HG02852 (cell line): ENCODE results near the gene S100A11.

Experiments used
- ATAC-seq: cut with Tn5 transposase; IDR thresholded peaks from one replicate; pipeline ENCODE4 v1.9.1; 2021; ENCODE audit warnings: mild to moderate bottlenecking, moderate library complexity; ENCODE audit not compliant: unreplicated experiment

The S100A11 gene

DNA sequence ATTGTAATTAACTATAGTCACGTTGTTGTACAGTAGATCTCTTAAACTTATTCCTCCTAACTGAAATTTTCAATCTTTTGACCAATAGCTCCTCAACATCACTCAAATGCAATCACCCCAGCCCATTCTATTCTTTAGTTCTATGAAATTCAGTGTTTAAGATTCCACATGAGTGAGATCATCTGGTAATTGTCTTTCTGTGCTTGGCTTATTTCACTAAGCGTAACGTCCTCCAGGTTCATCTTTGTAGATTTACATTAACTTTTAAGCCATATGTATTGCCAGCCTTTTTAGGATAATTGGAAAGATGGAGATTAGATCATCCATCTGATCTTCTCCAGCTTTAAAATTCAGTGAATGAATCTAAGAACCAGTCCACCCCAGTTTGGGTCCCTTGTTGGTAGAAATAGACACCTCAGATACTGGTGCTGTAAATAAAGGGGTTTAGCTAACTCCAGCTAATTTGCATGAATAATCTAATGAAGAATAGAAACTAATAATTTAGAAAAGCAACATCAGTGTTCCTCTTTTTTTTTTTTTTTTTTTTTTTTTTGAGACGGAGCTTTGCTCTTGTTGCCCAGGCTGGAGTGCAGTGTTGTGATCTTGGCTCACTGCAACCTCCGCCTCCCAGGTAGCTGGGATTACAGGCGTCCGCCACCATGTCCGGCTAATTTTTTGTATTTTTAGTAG, 50.2 kb downstream of the S100A11 start:
- ATAC-seq, result no peak

DNA sequence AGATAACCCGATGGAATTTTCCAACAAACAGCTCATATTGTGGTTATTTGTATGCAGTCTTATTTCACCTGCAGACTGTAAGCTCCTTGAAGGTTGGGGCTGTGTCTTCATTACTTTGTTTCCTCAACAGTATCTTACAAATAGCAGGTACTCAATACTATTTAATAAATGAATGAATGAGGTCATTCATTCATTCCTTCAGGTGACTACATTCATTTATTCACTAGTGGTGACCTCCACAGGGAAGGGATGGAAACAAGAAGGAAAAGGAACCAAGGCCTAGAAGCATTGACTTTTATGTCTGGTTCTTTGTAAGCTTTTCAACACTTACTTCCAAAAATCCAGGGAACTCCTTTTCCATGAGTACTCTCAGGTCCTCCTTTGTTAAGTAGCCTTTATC, 51.0 kb downstream of the S100A11 start:
- ATAC-seq, result no peak

DNA sequence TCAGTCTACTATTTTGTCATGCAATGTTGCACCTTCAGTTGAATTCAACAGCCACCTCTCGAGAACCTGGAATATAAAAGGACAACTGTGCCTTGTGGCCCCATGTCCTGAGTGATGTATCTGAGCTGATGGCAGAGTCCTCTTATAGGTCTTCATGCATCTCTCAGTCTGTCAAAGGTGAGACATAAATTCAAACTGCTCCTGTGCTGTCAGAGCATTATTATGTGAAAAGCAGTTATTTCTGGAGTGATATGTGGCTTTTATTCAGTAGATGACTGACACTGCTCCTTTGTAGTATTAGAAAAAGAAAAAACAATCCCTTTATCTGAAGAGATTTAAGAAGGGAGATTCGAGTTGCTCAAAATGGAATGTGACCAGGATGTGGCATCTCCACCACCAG, 51.5 kb downstream of the S100A11 start:
- no peak for ATAC-seq

DNA sequence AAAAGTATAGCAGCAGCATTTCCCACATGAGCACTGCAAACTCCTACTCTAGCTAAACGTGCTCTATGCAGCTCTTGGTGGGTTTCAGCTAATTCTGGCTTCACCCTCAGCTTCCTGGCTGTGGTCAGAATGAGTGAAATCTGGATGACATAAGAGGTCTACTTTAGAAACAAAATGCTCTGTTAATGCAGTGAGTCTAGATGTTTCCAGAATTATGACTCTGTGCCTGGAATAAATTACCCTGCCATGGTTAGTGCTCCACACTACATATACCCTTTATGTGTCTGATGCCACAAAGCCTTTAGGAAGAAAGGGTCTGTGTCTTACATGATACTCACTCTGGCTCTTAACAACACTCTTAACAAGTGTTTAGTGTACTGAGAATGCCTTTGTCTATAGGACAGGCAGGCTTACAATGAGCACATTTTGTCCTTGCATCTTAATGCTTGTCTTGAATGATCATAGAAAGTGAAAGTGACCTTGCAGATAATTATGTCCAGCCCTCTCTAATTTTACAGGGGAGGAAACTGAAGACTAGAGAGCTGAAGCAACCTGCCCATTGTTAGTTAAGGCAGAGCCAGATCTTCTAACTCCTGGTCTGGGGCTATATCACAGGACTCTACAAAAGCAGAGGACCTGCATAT, 52.4 kb downstream of the S100A11 start:
- ATAC-seq, result peak; percentile 77
